B cell (primary cell): ENCODE data around the gene CYP27C1. TPM values are rescaled to one million over a fixed set of nuclear protein-coding genes. Genes with fewer than 3 reads are reported as not detected.

Experiments used
- ATAC-seq: fragments of 200-7000 bp; cut with Tn5 transposase; one replicate; pipeline ENCODE4 v1.10.0; 2021; ENCODE audit warnings: low read depth, mild to moderate bottlenecking, moderate number of reproducible peaks, moderate library complexity
- CTCF ChIA-PET: fragments of 350-600 bp; sonication (Branson Sonifier 250); formaldehyde crosslinking; loops from one replicate; lab custom pipeline; 2021; ENCODE audit warnings: antibody characterized with exemption, inconsistent platforms; lab: Charles Lee
- POLR2A ChIA-PET: fragments of 350-600 bp; sonication (Branson Sonifier 250); formaldehyde crosslinking; loops from one replicate; lab custom pipeline; 2021; ENCODE audit warnings: antibody characterized with exemption; lab: Charles Lee
- DNase-seq: peaks from one replicate; pipeline ENCODE4 v3.0.0; 2013
- H2AFZ ChIP-seq: 2 replicates; pipeline ENCODE4 v1.6.1; 2012; ENCODE audit warnings: mild to moderate bottlenecking, low read depth, low read length; ENCODE audit not compliant: insufficient read depth, poor library complexity, severe bottlenecking
- H3K27ac ChIP-seq, 2 donors: 1 replicate in 1 of 2; 2 replicates in 1 of 2; pipeline ENCODE4 v1.5.1; 2012 to 2013; ENCODE audit warnings: low read length in 2 of 2, mild to moderate bottlenecking in 2 of 2, moderate library complexity in 1 of 2
- H3K27me3 ChIP-seq, 4 experiments: fragments of 200-600 bp in 1 of 4; sonication (generic) in 1 of 4; replicated peaks in 1 of 4; 1 replicate in 2 of 4; 2 replicates in 2 of 4; pipeline versions ENCODE4 v1.6.1 to v1.7.0; 2013 to 2016; ENCODE audit warnings: low read length in 3 of 4, mild to moderate bottlenecking in 2 of 4, mixed read lengths in 1 of 4, moderate library complexity in 1 of 4; ENCODE audit not compliant: insufficient read depth in 4 of 4, control insufficient read depth in 3 of 4; ENCODE audit errors: control extremely low read depth in 1 of 4
- H3K36me3 ChIP-seq, 2 experiments: replicated peaks in 1 of 2; 1 replicate in 1 of 2; 2 replicates in 1 of 2; pipeline versions ENCODE4 v1.6.1 to v1.7.1; 2013; ENCODE audit warnings: low read length in 1 of 2; ENCODE audit not compliant: insufficient read depth in 2 of 2, control insufficient read depth in 1 of 2; ENCODE audit errors: control extremely low read depth in 1 of 2, extremely low read depth in 1 of 2
- H3K4me1 ChIP-seq, 2 donors: fragments of 200-600 bp in 1 of 2; sonication (generic) in 1 of 2; 1 replicate in 1 of 2; 2 replicates in 1 of 2; pipeline versions ENCODE4 v1.5.1 to v1.6.1; 2013 to 2017; ENCODE audit warnings: low read length in 2 of 2; ENCODE audit not compliant: control insufficient read depth in 2 of 2, insufficient read depth in 2 of 2
- H3K4me2 ChIP-seq: replicated peaks from 2 replicates; pipeline ENCODE3; 2012; ENCODE audit warnings: mild to moderate bottlenecking, low read depth, low read length; ENCODE audit not compliant: poor library complexity, severe bottlenecking
- H3K4me3 ChIP-seq, 5 experiments: fragments of 200-600 bp in 1 of 5; sonication (generic) in 1 of 5; 1 replicate in 3 of 5; 2 replicates in 2 of 5; pipeline versions ENCODE4 v1.5.1 to v1.7.0; 2011 to 2016; ENCODE audit warnings: low read length in 4 of 5, mild to moderate bottlenecking in 4 of 5, low read depth in 2 of 5, control low read depth in 1 of 5, moderate library complexity in 1 of 5; ENCODE audit not compliant: insufficient read depth in 1 of 5; ENCODE audit errors: control extremely low read depth in 1 of 5, extremely low read depth in 1 of 5
- H3K79me2 ChIP-seq: fragments of 200-600 bp; sonication (generic); one replicate; pipeline ENCODE4 v1.6.0; 2016; ENCODE audit warnings: low read length; ENCODE audit not compliant: control insufficient read depth, insufficient read depth
- H3K9ac ChIP-seq: fragments of 200-600 bp; sonication (generic); 2 replicates; pipeline ENCODE4 v1.6.1; 2017; ENCODE audit warnings: mild to moderate bottlenecking, low read length, moderate library complexity
- H3K9me3 ChIP-seq, 3 donors: one replicate each; pipeline versions ENCODE4 v1.6.1 to v1.7.1; 2013; ENCODE audit warnings: low read length in 2 of 3; ENCODE audit not compliant: control insufficient read depth in 2 of 3, insufficient read depth in 1 of 3; ENCODE audit errors: control extremely low read depth in 1 of 3
- H4K20me1 ChIP-seq: 2 replicates; pipeline ENCODE4 v1.6.0; 2012; ENCODE audit warnings: mild to moderate bottlenecking, low read length; ENCODE audit not compliant: insufficient read depth, control insufficient read depth, poor library complexity, severe bottlenecking
- H3K27ac Mint-ChIP-seq: one replicate; pipeline ENCODE4 v1.8.0; 2021; ENCODE audit warnings: mixed read lengths
- H3K27me3 Mint-ChIP-seq: one replicate; pipeline ENCODE4 v1.8.0; 2021; ENCODE audit warnings: mixed read lengths
- H3K4me1 Mint-ChIP-seq: one replicate; pipeline ENCODE4 v1.8.0; 2021; ENCODE audit warnings: mixed read lengths
- H3K4me3 Mint-ChIP-seq: one replicate; pipeline ENCODE4 v1.8.0; 2021; ENCODE audit warnings: mixed read lengths
- H3K9me3 Mint-ChIP-seq: one replicate; pipeline ENCODE4 v1.8.0; 2022; ENCODE audit warnings: mixed read lengths; ENCODE audit not compliant: insufficient read depth
- CTCF ChIP-seq: fragments of 200-600 bp; IDR thresholded peaks from one replicate; pipeline ENCODE4 v1.8.0; 2022; ENCODE audit warnings: antibody characterized with exemption, mild to moderate bottlenecking
- EZH2 ChIP-seq: IDR thresholded peaks from 2 replicates; pipeline ENCODE4 v1.6.1; 2012; ENCODE audit warnings: borderline replicate concordance, low read depth, mild to moderate bottlenecking, moderate library complexity, low read length; ENCODE audit not compliant: insufficient read depth, poor library complexity, severe bottlenecking
- WGBS: methylation state at CpG from one replicate; pipeline ENCODE4 v1.1.5; 2013; ENCODE audit warnings: missing lambda C conversion rate; ENCODE audit not compliant: insufficient coverage; 5-methylcytosine and 5-hydroxymethylcytosine counted together
- intact Hi-C: fragments of 100-400 bp; cut with micrococcal nuclease; formaldehyde crosslinking; loops from one replicate; pipeline ENCODE4 v1.10.0; 2022
- polyA plus RNA-seq: library from polyadenylated mRNA; depleted of rRNA; stranded (reverse); fragments of >200 nt; gene quantifications from 2 replicates; pipeline ENCODE4 v1.2.3, GENCODE V29; 2012
- total RNA-seq, 2 donors: library from RNA; stranded (reverse); fragments of 120-200 nt in 1 of 2; gene quantifications; 1 replicate in 1 of 2; 2 replicates in 1 of 2; pipeline versions ENCODE4 v1.2.3 to v1.2.4, GENCODE V29; 2013 to 2022

CYP27C1 gene
- total and polyA plus RNA-seq, 2 donors (not counting 1 experiment from before 2014, with no cell fraction given), result not detected

- Histone ChIP-seq H3K79me2 (no peaks in the 10 kb centered on the region), H2AFZ (no peak overlapping the region), H3K4me3 (no peak overlapping the region), H3K9ac (no peak overlapping the region), H3K4me2 (no peak overlapping the region), H3K9me3 (peaks cover 0 to 4% (median 0%) of the 10 kb centered on the region in 3 donors), H3K4me1 (peaks cover 2 to 14% of the 10 kb centered on the region in 2 donors), H3K36me3 (no peaks in the 10 kb centered on the region), H3K27ac (no peak overlapping the region), H3K27me3 (peaks cover 0 to 7% (median 0%) of the 10 kb centered on the region in 4 experiments), H4K20me1 (no peaks in the 10 kb centered on the region)
- ChIA-PET CTCF (interaction anchor here (1.2 to 1.3 kb wide), 2 partner anchors 8 to 98 kb away, joined by 4 read pairs; no protein-coding TSS in a partner anchor), POLR2A (interaction anchor here (0.6 kb wide), 1 partner anchor 89 kb away, joined by 3 read pairs; no protein-coding TSS in a partner anchor)
- Mint-ChIP-seq H3K27ac (no peak overlapping the region), H3K27me3 (peaks cover 3% of the 10 kb centered on the region), H3K4me3 (no peak overlapping the region), H3K9me3 (no peaks in the 10 kb centered on the region), H3K4me1 (peaks cover 5% of the 10 kb centered on the region)
- DNase-seq, result no peak
- 84% methylated on average over 3 of the region's 3 CpGs for WGBS
- intact Hi-C loops, result no loop called here
- TF ChIP-seq EZH2 (no peak), CTCF (no peak)
- ATAC-seq, result no peak
Observed at GRCh38 chr2:127165539-127165935, 54.6 kb downstream of the CYP27C1 start.

DNA sequence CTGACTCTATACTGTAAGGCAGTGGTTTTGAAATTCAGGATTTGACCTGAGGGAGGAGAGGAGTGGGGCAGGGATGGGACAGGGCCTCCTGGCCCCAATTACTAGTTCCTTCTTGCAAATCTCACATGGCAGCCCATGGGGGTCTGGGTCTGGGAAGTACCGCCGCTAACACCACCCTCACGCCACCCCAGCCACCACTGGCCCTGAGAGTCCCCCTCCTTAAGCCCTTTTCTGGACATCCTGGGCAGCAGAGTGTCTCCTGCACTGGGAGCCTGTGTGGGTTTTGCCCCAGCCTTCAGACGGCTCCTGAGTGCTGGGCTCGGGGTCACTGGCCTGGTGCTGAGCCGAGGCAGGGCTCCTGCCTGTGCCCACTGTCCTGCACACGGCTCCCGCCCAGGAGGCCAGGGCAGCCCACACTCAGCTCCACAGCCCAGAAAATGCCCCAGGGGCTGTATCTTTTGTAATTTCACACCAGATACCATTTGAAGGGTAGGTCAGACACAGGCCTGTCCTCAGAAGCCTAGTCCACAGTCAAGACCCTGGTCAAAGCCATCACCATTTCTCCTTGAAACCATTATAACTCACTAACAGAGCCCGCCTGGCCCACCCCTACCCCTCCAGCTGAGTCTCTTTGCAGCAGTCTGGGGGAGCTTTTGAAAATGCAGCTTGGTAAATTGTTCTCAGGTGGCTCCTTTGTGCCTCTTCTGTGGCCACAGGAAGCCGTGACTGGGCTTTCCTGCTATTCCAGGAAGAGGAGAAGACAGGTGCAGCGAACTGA, 55.1 kb downstream of the CYP27C1 start:
- Mint-ChIP-seq H3K4me1 (peaks cover 5% of the 10 kb centered on the region), H3K27me3 (peaks cover 3% of the 10 kb centered on the region), H3K9me3 (no peaks in the 10 kb centered on the region), H3K27ac (no peak overlapping the region), H3K4me3 (no peak overlapping the region)
- Histone ChIP-seq H3K36me3 (no peaks in the 10 kb centered on the region), H3K4me2 (no peak overlapping the region), H2AFZ (no peak overlapping the region), H3K27me3 (peaks cover 0 to 7% (median 0%) of the 10 kb centered on the region in 4 experiments), H3K79me2 (no peaks in the 10 kb centered on the region), H3K4me1 (peaks cover 2 to 14% of the 10 kb centered on the region in 2 donors), H3K9ac (no peak overlapping the region), H3K27ac (no peak overlapping the region), H3K9me3 (peaks cover 0 to 4% (median 0%) of the 10 kb centered on the region in 3 donors), H3K4me3 (no peak overlapping the region), H4K20me1 (no peaks in the 10 kb centered on the region)
- no peak for ATAC-seq
- CTCF ChIA-PET, result interaction anchor here (1.2 to 1.3 kb wide), 2 partner anchors 9 to 97 kb away, joined by 4 read pairs; no protein-coding TSS in a partner anchor
- DNase-seq, result no peak
- POLR2A ChIA-PET, result no interaction called here
- WGBS, result 87% methylated on average over 10 of the region's 11 CpGs
- intact Hi-C loops, result no loop called here
- TF ChIP-seq CTCF (no peak), EZH2 (no peak)
